Measurements from ENCODE around the gene IRF4.
"Not testable (repeated sequence)": the region's sequence is repeated elsewhere in the genome, so short reads cannot be mapped to it uniquely, and the experiment has no call there.

Gene IRF4

DNA sequence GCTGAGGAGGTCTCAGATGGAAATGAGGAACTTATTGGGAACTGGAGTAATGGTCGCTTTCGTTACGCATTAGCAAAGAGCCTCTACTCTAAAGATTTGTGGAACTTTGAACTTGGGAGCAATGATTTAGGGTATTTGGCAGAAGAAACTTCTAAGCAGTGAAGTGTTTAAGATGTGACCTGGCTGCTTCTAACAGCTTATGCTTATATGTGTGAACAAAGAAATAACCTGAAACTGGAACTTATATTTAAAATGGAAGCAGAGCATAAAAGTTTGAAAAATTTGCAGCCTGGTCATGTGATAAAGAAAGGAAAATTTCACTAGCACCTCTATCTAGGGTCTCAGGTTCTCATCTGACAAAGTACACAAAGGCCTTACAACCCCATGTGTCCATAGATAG is 23.5 kb downstream of the IRF4 start:
- FAIRE-seq (no peak), DNase-seq (ENCODE audit: insufficient read length) (no peak)
- TF ChIP-seq POLR2AphosphoS5 (IDR thresholded peaks at IDR 0.05; ENCODE audit: low read depth, low read length) (no peak), POLR2A (IDR thresholded peaks at IDR 0.05; ENCODE audit: low read depth, low read length) (no peak), TAF1 (IDR thresholded peaks at IDR 0.05; ENCODE audit: borderline replicate concordance, low read depth, low read length) (no peak)

DNA sequence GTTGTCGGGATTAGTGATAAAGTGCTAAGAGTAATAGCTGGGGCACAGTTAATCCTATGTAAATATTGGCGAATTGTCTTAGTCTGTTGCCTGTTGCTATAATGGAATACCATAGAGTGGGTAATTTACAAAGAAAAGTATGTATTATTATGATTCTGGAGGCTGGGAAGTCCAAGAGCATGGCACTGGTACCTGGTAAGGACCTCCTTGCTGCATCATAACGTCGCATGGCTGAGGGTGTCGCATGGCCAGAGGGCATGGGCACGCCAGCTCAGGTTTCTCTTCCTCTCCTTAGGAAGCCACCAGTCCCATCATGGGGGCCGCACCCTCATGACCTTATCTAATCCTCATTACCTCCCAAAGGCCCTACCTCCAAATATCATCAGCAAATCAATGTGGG is 29.7 kb downstream of the IRF4 start:
- DNase-seq (ENCODE audit: insufficient read length) (no peak), FAIRE-seq (peak; percentile 9)
- TF ChIP-seq TAF1 (IDR thresholded peaks at IDR 0.05; ENCODE audit: borderline replicate concordance, low read depth, low read length): no peak
- TF ChIP-seq POLR2A (IDR thresholded peaks at IDR 0.05; ENCODE audit: low read depth, low read length): no peak
- TF ChIP-seq POLR2AphosphoS5 (IDR thresholded peaks at IDR 0.05; ENCODE audit: low read depth, low read length): no peak

DNA sequence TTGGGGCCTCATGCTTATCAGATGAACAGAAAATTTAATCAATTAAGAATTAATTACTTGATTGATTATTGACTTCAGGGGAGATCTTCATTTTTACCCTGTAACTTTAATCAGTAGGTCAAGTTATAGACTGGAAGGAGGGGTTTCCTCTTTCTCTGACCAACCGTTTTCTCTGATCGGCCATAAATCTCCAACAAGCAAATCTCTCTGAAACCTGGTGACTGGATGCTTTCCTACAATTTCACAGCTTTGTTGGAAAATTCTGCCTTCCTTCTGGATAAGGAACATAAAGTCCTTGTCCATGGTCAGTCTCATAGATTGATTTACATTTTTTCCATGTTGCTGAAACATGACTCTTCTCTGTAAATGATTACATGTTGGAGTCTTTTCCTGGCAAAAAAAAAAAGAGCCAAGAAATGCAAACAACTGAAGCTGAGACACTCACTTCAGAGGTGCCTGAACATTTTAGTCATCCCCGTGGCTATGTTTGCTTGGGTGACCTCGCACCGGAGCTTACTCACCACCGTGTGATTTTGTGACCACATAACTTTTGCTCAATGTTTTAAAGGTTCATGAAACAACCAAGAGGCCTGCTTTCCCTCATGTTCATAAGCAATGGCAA is 31.0 kb downstream of the IRF4 start:
- FAIRE-seq (peak; percentile 78), DNase-seq (ENCODE audit: insufficient read length) (peak; percentile 52)
- TF ChIP-seq POLR2AphosphoS5 (IDR thresholded peaks at IDR 0.05; ENCODE audit: low read depth, low read length) (no peak), POLR2A (IDR thresholded peaks at IDR 0.05; ENCODE audit: low read depth, low read length) (no peak), TAF1 (IDR thresholded peaks at IDR 0.05; ENCODE audit: borderline replicate concordance, low read depth, low read length) (no peak)

DNA sequence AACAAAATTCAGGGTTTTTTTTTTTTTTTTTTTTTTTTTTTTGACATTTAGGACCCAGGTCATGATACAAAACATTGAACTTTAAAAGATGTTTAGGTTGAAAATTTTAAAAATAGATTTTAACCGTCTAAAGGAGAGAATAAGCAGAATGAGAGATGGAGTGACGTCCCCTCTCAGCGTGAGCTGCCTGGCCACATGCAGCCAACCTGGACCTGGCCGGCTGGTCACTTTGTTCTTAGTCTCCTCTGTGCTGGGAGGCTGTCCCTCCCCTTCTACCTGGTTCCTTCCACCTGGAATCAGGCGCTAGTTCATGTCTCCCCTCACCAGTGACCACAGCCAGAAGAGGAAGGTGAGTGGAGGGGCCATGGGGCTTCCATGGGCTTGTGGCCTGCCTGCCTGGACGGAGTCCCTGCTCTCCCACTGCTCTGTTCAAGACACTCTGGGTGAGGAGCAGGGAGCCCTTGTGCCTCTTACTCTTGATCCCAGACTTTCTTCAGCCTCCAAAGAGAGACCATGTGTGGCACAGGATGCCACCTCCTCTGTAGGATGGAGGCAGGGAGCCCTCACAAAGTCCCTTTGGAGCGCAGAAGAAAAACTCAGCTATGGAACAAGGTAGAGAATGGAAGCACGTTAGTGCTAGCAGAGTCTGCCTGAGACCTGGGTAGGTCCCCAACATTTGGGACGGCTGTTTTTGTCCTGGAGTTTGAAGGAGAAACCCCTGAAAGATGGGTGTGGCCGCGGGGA is 31.7 kb downstream of the IRF4 start:
- no peak for FAIRE-seq
- DNase-seq (ENCODE audit: insufficient read length): no peak
- TF ChIP-seq POLR2A (IDR thresholded peaks at IDR 0.05; ENCODE audit: low read depth, low read length): no peak
- no peak for TF ChIP-seq TAF1 (IDR thresholded peaks at IDR 0.05; ENCODE audit: borderline replicate concordance, low read depth, low read length)
- no peak for TF ChIP-seq POLR2AphosphoS5 (IDR thresholded peaks at IDR 0.05; ENCODE audit: low read depth, low read length)

DNA sequence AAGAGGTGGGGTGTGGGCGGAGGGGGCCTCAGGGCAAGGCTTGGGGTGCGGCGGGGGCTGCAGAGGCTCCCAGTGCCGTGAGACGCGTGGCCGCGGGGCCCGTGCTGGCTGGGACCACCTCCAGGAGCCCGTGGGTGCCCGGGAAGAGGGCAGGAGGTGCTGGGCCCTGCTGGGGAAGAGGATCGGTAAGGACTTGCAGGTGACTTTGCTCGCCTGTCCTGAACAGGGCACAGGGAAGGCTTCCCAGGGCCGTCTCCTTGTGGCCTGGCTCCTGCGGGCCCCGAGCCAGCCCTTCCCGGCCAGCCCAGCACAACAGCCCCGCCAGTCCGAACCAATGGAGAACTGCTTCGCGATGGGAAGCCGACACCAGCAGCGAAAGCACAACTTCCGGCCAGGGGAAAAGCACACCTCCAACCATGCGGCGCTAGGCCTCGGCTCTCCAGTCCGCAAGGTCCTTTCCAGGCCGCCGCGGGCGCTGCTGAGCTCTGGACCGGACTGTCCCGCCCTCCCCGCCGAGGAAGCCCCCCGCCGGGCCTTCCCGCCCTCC is 32.3 kb downstream of the IRF4 start:
- FAIRE-seq: no peak
- TF ChIP-seq POLR2AphosphoS5 (IDR thresholded peaks at IDR 0.05; ENCODE audit: low read depth, low read length): no peak
- no peak for TF ChIP-seq TAF1 (IDR thresholded peaks at IDR 0.05; ENCODE audit: borderline replicate concordance, low read depth, low read length)
- TF ChIP-seq POLR2A (IDR thresholded peaks at IDR 0.05; ENCODE audit: low read depth, low read length): no peak
- DNase-seq (ENCODE audit: insufficient read length): no peak

DNA sequence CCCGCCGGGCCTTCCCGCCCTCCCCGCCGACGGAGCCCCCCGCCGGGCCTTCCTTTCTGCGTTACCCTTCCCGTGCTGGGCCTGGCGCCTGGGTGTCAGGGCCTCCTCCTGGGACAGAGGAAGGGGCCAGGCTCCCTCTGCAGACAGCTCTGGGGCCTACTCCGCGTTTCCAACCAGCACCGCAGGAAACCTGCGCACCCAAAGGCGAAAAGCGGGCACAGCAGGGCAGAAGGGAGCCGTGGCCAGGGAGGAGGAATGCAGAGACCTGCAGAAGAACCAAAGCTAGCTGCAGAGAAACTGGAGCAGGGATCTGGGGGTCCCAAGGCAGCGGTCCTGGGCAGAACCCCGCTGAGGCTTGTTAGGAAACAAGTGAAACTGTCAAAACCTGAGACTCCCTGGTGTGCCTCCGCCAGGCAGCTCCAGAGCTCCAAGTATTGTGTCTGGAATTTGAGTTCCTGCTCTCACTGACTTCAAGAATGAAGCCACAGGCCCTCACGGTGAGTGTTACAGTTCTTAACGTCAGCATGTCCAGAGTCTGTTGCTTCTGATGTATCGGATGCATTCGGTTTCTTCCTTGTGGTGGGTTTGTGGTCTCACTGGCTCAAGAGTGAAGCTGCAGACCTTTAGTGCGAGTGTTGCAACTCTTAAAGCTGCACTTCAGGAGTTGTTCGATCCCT is 33.3 kb downstream of the IRF4 start:
- FAIRE-seq: no peak

DNA sequence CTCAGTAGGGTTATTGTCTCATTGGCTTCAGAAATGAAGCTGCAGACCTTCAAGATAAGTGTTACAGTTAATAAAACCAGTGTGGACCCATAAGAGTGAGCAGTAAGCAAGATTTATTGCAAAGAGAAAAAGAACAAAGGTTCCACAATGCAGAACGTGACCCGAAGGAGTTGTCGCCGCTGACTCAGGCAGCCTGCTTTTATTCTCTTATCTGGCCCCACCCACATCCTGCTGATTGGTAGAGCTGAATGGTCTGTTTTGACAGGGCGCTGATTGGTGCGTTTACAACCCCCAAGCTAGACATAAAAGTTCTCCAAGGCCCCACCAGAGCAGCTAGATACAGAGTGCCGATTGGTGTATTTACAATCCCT is 33.9 kb downstream of the IRF4 start:
- FAIRE-seq; DNase-seq (ENCODE audit: insufficient read length): not testable (repeated sequence)

More for the DNA sequence above, 33.3 kb downstream of the IRF4 start:
- TF ChIP-seq TAF1 (IDR thresholded peaks at IDR 0.05; ENCODE audit: borderline replicate concordance, low read depth, low read length) (no peak), POLR2A (IDR thresholded peaks at IDR 0.05; ENCODE audit: low read depth, low read length) (no peak), POLR2AphosphoS5 (IDR thresholded peaks at IDR 0.05; ENCODE audit: low read depth, low read length) (no peak)
- no peak for DNase-seq (ENCODE audit: insufficient read length)

DNA sequence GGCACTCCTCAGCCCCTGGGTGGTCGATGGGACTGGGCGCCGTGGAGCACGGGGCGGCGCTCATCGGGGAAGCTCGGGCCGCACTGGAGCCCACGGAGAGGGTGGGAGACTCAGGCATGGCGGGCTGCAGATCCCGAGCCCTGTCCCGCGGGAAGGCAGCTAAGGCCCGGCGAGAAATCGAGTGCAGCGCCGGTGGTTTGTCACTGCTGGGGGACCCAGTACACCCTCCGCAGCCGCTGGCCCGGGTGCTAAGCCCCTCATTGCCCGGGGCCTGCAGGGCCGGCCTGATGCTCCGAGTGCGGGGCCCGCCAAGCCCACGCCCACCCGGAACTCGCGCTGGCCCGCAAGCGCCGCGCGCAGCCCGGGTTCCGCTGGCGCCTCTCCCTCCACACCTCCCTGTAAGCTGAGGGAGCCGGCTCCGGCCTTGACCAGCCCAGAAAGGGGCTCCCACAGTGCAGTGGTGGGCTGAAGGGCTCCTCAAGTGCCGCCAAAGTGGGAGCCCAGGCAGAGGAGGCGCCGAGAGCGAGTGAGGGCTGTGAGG is 34.7 kb downstream of the IRF4 start:
- DNase-seq (ENCODE audit: insufficient read length); FAIRE-seq: not testable (repeated sequence)

DNA sequence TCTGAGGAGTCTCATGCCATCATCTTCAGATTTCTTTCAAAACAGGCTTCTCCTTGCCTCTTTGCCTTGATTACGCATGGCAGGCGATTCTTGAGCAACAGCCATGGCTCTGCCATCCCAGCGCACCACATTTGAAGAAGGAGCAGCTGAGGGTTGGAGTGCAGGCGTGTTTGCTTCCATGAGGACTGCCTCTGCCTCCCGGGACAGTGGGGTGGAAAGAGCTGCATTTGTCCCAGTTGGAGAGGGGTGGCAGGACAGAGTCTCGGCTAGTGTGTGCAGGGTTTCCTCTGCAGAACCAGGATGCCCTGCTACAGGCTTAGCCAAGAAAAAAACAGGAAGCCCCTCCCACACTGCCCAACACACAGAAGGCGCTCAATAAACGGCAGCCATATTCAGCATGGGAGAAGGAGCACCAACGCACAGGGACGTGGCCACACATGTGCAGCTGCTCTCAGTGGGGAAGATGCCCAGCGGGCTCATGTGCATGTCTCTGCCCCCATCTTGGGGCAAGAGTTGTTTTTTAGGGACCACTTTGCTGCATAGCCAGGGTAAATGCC is 36.6 kb downstream of the IRF4 start:
- TF ChIP-seq TAF1 (IDR thresholded peaks at IDR 0.05; ENCODE audit: borderline replicate concordance, low read depth, low read length): no peak
- TF ChIP-seq POLR2AphosphoS5 (IDR thresholded peaks at IDR 0.05; ENCODE audit: low read depth, low read length): no peak
- TF ChIP-seq POLR2A (IDR thresholded peaks at IDR 0.05; ENCODE audit: low read depth, low read length): no peak
- no peak for FAIRE-seq
- DNase-seq (ENCODE audit: insufficient read length): no peak

DNA sequence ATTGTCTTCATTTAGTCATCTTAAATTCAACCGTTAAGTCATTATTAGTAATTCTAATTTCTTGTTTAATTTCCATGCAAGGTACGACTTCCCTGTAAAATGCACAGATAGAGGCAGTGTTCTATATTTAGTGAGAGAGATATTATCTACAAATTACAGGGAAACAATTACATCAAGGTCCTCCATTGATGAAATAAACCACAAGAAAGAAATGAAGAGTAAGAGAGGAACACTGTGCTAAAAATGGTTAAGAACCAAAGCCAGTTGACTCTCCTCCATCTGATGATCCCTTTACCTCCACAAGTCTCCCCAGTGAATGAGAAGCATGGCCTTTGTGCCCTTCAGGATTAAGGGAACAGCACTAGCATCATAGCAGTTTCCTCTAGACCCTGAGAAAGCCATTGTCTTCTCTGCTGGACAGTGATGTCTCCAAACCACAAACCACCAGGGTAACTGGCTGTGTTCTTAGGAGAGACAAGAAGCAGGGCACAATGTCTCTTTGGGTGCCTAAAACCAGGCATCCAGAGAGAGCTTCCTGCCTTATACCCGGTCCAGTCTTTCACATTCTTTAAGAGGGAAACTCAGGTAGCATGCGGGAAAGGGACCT is 38.1 kb downstream of the IRF4 start:
- DNase-seq (ENCODE audit: insufficient read length) (no peak), FAIRE-seq (no peak)

DNA sequence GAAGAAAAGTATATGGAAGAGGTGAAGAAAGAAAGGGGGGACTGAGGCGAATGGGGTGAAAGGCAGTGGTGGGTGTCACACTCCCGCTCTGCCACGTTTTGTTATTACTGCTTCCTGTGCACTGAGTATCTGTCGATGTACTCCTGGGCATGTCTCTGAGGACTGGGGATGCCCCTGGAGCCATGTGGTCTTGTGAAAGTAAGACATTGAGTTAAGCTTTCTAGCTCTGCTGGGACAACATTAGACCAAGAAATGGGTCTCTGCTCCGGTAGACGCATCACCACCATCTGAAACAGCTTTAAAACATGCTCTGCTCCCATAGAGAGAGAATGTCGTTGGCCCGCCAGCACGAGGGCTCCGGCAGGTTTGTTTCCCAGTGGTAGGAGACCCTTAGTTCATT is 40.0 kb downstream of the IRF4 start:
- no peak for DNase-seq (ENCODE audit: insufficient read length)
- FAIRE-seq: peak; percentile 80
- TF ChIP-seq POLR2A (IDR thresholded peaks at IDR 0.05; ENCODE audit: low read depth, low read length) (no peak), POLR2AphosphoS5 (IDR thresholded peaks at IDR 0.05; ENCODE audit: low read depth, low read length) (no peak), TAF1 (IDR thresholded peaks at IDR 0.05; ENCODE audit: borderline replicate concordance, low read depth, low read length) (no peak)

More for the DNA sequence above, 38.1 kb downstream of the IRF4 start:
- TF ChIP-seq TAF1 (IDR thresholded peaks at IDR 0.05; ENCODE audit: borderline replicate concordance, low read depth, low read length) (no peak), POLR2A (IDR thresholded peaks at IDR 0.05; ENCODE audit: low read depth, low read length) (no peak), POLR2AphosphoS5 (IDR thresholded peaks at IDR 0.05; ENCODE audit: low read depth, low read length) (no peak)
